OCI-M2 (cell line): ENCODE data around the gene SPATA16.
"Not testable (repeated sequence)": the region's sequence is repeated elsewhere in the genome, so short reads cannot be mapped to it uniquely, and the experiment has no call there.

Experiments used
- DNase-seq: peaks from one replicate; lab custom pipeline; 2025; ENCODE audit not compliant: unreplicated experiment; lab: John Stamatoyannopoulos, UW

Gene SPATA16

DNA sequence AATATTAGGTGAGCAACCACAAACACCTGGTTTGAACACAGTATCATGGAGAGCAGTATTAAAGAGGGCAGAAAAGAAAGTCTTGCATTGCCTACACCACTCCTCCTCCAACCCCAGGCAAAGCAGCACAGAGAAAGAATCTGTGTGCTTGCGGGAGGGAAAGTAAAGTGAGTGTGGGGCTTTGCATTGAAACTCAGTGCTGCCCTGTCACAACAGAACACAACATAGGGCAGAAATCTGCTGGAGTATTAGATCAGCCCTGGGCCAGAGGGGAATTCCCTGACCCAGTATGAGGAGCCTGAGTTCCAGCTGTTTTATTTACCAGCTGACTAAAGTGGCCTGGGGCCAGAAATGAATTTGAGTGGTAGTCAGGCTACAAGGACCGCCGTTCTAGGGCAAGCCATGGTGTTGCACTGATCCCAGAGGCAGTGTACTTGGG lies 75.5 kb downstream of the SPATA16 start:
- no peak for DNase-seq

DNA sequence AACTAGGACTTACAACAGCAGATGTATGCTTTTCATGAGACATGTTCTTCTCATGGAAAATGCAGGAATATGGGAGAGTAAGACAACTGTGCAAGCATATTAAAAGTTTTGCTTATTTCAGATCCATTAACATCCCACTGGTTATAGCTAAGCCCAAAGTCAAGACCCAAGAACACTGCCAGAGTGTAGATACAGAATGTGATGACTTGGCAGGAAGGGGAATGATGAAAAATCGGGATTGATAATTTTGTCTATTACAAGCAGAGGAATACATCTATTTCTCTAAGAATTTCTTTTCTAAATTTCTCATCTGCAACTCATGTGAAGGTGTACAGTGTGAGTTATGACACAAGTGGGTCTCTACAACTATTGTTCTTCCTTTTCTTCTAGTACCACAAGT lies 76.4 kb downstream of the SPATA16 start:
- DNase-seq: no peak

DNA sequence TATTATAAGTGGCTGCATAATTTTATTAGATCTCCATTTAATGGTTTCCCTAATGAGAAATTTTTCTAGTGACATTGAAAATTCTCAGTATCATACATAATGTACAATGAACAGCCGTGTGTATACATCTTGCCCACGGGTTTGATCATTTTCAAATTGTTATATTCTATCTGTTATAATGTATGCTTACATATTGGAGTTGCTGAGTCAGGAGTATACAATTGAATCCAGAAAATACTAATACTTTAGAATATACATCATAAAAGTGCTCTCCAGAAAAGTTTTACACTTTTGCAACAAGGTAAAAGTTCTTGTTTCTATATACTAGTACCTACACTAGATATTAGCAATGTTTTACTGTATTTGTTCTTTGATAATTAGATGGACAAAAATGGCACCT lies 82.8 kb downstream of the SPATA16 start:
- no peak for DNase-seq

DNA sequence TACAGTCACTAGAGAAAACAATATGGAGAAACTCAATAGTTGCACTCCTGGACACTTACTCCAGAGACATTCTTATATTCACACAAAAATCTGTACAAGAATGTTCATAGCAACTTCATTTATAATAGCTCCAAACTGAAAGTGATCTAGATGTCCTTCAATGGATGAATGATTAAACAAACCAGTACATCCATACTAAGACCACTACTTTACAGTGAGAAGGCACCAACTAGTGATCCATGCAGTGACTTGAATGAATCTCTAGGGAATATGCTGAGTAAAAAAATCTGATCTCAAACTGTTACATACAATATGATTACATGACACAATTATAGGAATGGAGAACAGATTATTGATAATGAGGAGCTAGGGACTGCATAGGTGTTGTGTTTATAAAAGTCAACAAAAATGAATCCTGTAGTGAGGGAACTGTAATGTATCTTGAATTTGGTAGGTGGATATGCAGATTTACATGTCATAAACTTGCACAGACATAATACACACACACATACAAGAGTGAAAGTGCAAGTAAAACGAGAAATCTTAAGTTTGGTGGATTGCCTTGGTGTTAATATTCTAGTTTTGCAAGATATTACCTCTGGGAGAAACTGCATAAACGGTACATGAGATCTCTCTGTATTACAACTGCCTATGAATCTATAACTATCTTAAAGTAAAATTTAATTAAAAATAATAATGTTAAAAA lies 85.7 kb downstream of the SPATA16 start:
- DNase-seq: no peak

DNA sequence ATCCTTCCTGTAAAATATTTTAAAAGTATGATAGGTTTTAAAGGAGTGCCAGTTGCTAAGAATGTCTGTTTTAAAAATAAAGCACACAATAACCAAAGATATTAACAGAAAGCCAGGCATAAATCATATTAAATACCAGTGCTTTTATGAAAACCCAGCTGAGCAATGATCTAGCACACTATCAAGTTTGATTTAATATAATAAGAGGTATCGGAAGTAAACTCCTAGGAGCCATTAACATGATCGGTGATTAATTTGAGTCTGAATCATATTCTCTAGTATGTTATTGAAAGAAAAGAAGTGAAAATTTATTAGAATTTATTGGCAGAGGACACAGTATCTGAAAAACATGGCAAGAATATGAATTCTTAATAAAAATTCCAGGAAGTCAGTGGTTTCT lies 91.7 kb downstream of the SPATA16 start:
- no peak for DNase-seq

DNA sequence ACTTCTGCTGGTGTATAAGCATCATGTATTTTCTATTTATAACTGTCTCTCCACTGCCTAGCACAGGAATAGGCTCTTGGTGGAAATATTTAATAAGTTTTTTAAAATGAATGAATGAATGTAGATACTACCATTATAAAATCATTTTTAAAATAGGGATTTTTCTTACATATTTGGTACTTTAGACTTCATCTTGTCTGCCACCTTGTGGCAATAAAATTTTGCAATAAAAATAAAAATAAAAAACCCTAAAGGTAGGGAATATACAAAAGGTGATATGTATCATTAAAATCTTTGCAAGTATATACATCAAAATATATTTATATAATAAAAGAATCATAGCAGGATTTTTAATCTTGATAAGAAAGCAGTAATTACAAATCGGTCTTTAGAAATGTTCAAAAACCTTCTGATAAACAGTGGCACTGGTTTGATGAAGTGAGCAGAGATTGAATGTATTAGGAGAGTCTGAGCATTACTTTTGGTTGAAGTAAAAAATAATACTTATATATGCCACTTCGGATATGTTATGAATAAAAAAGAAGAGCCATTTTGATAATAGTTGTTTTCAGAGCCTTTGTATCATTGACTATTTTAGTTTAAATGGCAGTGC lies 95.2 kb downstream of the SPATA16 start:
- no peak for DNase-seq

DNA sequence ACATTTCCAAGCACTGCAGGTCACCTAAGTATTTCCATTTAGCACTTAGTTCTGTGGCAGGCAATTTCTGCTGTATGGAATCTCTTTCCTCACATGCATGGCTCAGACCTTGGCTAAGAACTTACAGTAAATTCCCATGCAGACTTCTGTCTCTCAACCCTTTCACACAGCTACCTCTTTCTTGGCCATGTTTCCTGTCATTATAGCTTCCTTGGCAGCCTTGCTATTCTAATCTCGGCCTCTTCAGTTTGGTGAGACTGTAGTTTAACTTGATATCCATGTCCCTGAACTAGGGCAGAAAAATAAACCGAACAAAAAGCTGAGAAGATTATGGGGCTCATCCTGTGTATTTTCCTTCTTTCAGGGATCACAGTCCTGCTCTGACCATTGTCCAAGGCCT lies 96.0 kb downstream of the SPATA16 start:
- no peak for DNase-seq

DNA sequence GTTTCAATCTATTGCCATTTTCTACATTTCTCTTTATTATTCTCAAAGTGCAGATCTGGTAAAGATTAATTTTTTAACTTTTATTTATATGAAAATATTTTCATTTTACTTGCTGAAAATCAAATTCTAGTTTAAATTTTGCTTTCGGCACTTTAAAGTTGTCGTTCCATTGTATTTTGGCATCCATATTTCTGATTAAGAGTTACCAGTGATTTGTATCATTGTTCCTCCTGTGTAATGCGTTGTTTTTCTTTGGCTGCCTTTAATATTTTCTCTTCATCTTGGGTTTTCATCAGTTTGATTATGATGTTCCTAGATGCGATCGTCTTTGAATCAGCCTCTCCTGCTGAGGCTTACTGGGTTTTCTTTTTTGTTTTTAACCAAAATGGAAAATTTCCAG lies 97.3 kb downstream of the SPATA16 start:
- DNase-seq: no peak

DNA sequence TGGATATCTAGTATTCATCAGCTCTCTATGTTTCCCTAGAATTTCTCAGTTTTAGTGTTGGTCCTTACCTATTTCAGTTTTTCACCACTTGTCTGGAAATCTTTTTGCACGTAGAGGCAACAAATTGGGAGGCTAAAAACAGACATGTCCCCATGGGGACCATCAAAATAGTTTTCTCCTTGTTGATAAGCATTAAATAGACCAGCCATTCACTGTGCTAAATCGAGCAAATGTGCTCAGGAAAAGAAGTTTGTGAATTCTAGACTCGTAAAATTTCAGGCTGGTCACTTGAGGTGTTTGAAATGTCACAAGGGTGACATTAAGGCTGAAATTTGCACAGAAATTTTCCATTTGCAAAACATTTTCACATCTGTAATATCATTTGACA lies 102.6 kb downstream of the SPATA16 start:
- no peak for DNase-seq

DNA sequence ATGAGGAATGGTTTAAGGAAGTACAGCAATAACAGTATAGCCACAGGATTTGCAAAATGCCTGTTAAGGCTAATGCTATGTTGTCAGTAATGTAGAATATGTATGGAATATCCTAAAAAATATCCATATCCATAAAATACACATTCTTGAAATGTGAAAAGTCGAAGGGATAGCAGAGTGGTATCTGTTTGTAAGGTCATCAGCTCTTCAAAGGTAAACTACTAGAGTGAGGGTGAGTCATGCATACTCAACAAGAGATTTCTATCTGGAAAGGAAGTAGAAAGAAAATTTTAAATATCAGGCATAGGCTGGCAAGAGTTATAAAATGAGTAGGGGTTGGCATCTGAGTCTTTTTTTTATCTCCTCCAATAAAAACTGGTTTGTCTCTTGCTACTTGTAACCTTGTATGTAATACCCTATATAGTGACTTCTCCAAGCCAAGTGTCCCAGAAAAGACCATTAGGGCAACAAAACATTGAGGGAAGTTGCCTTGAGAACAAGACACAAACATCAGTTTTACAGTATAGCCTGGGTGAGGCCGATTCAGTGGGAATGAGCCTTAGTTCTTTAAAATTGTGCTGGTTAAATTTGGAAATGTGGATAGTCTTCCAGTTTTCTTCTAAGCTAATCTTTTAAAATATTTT lies 103.1 kb downstream of the SPATA16 start:
- no peak for DNase-seq

DNA sequence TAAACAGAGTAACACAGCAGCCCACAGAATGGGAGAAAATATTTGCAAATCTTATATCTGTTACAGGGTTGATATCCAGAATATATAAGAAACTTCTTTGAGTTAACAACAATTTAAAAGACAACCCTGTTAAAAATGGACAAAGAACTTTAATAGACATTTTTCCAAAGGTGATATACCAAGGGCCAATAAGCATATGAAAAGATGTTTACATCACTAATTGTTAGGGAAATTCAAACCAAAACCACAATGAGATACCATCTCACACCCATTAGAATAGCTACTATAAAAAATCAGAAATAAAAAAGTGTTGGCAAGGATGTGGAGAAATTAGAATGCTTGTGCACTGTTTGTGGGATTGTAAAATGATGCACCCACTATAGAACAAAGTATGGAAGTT lies 110.8 kb downstream of the SPATA16 start:
- DNase-seq: no peak

DNA sequence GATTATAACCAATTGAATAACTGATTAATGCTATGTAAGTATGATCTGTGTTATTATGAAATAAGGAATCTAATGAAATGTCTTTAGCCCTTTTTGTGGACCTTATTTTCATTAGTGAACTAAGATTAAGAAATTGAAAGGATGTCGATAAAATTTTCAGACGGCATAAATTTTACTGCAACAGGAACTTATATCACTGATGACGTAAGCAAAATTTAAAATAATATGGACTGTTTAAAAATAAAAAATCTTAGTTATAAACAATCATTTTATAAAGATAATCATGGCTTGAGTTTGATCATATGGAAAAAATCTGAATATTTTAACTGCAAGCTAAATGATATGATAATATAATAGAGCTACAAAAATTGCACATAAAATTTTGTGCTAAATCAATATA lies 112.7 kb downstream of the SPATA16 start:
- DNase-seq: no peak

DNA sequence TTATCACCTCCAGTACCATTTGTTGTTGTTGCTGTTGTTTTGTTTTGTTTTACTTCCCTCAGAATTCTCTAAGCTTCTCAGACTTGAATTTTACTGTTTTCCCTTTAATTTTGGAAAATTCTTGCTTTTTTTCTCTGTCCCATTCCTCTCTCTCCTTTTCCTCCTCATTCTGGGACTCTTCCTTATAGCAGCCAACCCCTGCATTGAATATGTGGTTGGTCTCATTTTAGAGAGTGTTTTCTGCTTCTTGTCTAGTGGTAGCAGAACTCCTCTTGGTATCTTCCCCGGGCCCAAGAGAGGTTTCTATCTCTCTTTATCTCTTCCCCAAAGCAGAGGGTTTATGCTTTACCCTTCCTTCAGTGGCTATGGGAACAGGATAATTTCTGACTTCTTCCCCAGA lies 113.6 kb downstream of the SPATA16 start:
- no peak for DNase-seq

DNA sequence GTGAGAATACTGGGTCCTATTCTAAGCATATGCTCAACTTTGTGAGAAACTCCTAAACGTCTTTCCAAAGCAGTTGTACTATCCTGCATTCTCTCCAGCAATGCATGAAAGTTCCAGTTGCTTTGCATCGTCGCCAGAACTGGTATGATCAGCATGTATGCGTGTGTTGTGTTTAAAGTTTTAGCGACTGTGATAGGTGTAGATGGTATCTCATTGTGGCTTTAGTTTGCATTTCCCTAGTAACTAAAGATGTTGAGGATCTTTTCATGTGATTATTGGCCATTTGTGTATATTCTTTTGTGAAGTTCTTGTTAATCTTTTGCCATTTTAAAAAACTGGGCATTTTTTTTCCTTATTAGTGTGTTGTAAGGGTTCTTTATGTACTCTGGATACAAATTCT lies 115.1 kb downstream of the SPATA16 start:
- no peak for DNase-seq

DNA sequence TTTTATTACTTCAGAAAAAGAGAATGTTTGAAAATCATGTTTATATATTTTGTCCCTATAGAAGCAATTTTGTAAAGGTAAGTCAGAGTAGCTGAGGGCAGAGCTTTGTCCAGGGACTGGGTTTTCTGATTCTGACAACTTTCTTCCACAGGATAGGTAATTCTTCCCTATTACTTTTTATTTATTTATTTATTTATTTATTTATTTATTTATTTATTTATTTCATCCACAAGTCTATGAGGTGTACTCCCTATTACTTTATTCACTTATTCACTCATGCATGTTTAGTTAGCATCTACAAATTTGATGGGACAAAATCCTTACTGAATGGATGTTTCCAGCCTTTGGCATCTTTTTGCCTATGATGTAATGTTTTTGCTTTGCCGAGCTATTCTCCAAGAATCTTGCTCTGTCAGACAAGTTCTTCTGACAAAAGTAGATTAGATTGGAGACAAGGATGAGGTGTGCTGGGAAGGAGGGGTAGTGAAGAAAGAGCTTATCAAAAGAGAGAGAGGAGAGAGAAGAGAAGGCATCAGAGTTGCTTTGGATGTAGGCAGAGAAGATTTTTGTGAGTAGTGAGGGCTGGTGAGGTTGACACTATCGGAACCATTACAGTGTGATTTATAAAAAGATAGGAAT lies 119.4 kb downstream of the SPATA16 start:
- DNase-seq: no peak

DNA sequence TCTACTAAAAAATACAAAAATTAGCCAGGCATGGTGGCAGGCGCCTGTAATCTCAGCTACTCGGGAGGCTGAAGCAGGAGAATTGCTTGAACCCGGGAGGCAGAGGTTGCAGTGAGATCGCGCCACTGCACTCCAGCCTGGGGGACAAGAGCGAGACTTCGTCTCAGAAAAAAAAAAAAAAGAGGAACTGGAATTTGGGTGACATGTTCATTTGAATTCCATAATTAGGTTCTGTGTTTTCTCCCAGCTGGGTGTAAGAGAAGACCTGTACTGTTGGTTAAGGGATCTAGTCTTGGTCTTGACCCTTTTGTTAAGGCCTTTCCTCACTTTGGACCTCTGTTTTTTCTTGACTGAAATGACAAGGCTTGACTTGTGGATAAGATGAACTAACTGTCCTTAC lies 120.9 kb downstream of the SPATA16 start:
- not testable (repeated sequence) for DNase-seq

DNA sequence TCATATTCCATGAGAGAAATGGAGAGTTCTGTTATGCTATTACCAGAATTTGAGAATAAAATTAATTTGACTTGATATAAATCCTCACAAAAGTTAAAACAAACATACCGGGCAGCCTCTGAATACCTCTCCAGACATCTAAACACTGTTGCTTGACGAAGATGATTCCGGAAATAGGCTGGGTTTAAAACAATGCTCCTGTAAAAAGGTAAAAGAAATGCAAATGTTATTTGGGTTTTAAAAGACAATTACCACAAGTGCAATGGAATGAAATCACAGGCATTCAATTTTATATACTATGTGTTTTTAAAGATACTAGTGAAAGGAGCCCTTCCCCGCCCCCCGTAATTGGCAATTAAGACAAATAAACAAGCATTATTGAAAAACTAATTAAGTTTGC lies 121.7 kb downstream of the SPATA16 start:
- DNase-seq: no peak

DNA sequence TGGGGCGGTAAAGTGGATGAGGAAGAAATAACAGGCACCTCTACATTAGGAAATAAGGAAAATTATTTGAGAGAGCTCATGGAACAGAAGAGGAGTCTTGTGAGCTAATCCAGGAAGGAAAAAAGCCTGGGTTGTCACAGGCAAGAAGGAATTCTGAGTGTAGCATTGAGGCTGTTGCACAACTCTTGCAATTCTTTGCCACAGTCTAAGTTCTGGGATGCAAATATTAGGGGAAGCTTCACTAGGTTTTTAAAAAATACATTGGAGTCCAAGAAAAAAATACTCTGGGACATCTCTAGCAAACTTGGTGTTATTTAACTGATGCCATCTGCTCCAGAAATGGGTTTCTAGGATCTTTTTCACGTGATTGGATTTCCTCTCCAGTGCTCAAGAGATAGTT lies 122.3 kb downstream of the SPATA16 start:
- no peak for DNase-seq

DNA sequence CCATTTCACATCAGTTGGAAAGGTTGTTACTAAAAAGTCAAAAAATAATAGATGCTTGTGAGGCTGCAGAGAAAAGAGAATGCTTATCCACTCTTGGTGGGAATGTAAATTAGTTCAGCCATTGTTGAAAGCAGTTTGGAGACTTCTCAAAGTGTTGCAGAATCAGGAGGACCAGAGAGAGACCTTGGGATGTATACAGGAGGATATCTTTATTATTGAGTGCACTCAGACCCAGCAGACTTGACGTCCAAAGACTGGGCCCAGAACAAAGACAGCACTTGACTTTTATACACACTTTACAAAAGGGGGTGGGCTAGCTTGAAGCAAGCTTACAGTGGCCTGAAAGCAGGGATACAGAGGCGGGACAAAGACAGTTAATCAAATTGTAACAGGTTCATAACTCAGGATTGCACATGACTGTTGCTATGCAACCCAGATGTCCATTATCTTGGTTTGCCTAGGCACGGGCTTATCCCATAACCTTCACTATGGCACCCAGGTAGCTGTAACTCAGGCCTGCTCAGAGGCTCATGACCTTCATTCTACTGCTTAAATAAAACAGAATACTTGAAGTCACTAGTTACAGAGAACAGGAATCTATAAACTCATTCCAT lies 127.7 kb downstream of the SPATA16 start:
- no peak for DNase-seq

DNA sequence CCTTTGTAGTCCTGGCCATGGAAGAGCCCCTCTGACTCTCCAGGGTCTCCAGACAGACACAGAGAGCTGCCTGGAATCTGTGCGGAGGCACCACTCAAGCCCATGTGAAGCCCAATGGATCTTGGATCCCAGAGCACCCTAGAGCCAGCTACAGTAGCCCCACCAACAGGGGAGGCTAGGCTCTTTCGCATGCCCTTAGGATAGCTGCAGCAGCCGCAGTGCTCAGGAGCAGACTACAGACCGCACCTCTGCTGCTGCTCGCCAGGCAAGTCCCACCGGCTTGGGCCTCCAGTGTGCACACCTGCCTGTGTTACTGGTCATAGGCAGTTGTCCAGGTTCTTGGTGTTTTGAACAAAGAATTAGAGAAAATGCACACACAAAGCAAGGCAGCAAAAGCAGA lies 131.6 kb downstream of the SPATA16 start:
- no peak for DNase-seq

DNA sequence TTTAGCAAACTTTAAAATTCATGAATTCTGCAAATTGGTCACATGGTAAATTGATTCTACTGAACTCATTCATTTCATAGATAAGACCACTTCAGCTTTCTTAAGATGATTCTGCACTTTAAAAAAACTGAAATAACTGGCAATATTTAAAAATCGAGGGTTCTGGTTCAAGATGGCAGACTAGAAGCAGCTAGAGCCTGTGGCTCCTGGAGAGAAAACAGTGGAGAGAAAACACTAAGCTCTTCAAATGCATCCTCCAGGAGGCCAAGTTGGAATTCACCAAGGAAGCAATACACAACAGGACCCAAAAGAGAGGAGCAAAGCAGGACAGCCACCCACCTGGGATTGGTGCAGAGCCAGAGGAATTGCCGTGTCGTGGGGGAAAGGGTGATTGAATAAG lies 132.1 kb downstream of the SPATA16 start:
- DNase-seq: no peak
